Activated CD8-positive, alpha-beta memory T cell treated with anti-CD3 and anti-CD28 coated beads for 24 hours (primary cell): ENCODE measurements around the gene UBE2J1.
"Not testable (repeated sequence)": the region's sequence is repeated elsewhere in the genome, so short reads cannot be mapped to it uniquely, and the experiment has no call there.

Experiments
- DNase-seq: peaks from one replicate; pipeline ENCODE4 v3.0.0-alpha.2; 2020

UBE2J1 gene

GRCh38 chr6:89315249-89315885 lies 37.2 kb downstream of the UBE2J1 start, which contains the start of gene GABRR2:
Gene GABRR2 (minus strand): TSS chr6:89315299. CDS start chr6:89315165, 134 bp downstream.
- DNase-seq: no peak

- DNase-seq: no peak
These were observed 37.8 kb downstream of the UBE2J1 start for GRCh38 chr6:89314692-89315091.

GRCh38 chr6:89313006-89313405 lies 39.5 kb downstream of the UBE2J1 start:
- no peak for DNase-seq

GRCh38 chr6:89311853-89312531 lies 40.5 kb downstream of the UBE2J1 start:
- DNase-seq: no peak

- no peak for DNase-seq
These were observed 41.0 kb downstream of the UBE2J1 start for GRCh38 chr6:89311530-89311852.

GRCh38 chr6:89310929-89311328 lies 41.6 kb downstream of the UBE2J1 start:
- DNase-seq: no peak

GRCh38 chr6:89308525-89309395 lies 43.8 kb downstream of the UBE2J1 start:
- DNase-seq: no peak

GRCh38 chr6:89304517-89304916 lies 48.0 kb downstream of the UBE2J1 start:
- DNase-seq: not testable (repeated sequence)

- no peak for DNase-seq
These were observed 49.6 kb downstream of the UBE2J1 start for GRCh38 chr6:89302936-89303335.

GRCh38 chr6:89302195-89302770 lies 50.2 kb downstream of the UBE2J1 start:
- no peak for DNase-seq

- no peak for DNase-seq
These were observed 50.8 kb downstream of the UBE2J1 start for GRCh38 chr6:89301586-89302194.

- no peak for DNase-seq
These were observed 53.1 kb downstream of the UBE2J1 start for GRCh38 chr6:89299466-89299850.

- no peak for DNase-seq
These were observed 53.6 kb downstream of the UBE2J1 start for GRCh38 chr6:89298680-89299465.

- peak; percentile 71 for DNase-seq
These were observed 54.7 kb downstream of the UBE2J1 start for GRCh38 chr6:89297695-89298351.

- DNase-seq: no peak
These were observed 56.5 kb downstream of the UBE2J1 start for GRCh38 chr6:89295981-89296380.

- not testable (repeated sequence) for DNase-seq
These were observed 57.4 kb downstream of the UBE2J1 start for GRCh38 chr6:89295116-89295515.

GRCh38 chr6:89291256-89291819 lies 61.2 kb downstream of the UBE2J1 start:
- peak; percentile 46 for DNase-seq

- peak; percentile 47 for DNase-seq
These were observed 61.9 kb downstream of the UBE2J1 start for GRCh38 chr6:89290401-89291155.

GRCh38 chr6:89289710-89290109 lies 62.8 kb downstream of the UBE2J1 start:
- no peak for DNase-seq

GRCh38 chr6:89287351-89288028 lies 65.0 kb downstream of the UBE2J1 start:
- peak; percentile 44 for DNase-seq
